Left ventricle myocardium inferior (tissue), 1 donor: ENCODE results near the gene LENG8. TPM values are rescaled to one million over a fixed set of nuclear protein-coding genes. Genes with fewer than 3 reads are reported as not detected.
A peak's percentile ranks its signal among the peaks of the same experiment; 100 is the strongest.

Source experiments
- DNase-seq: peaks from one replicate; pipeline ENCODE4 v3.0.0-alpha.2; 2020
- H3K27ac ChIP-seq: fragments of 200-600 bp; replicated peaks from 2 replicates; pipeline ENCODE4 v1.8.0; 2021
- H3K27me3 ChIP-seq: fragments of 200-600 bp; 2 replicates; pipeline ENCODE4 v1.8.0; 2021; ENCODE audit warnings: low read depth
- H3K36me3 ChIP-seq: fragments of 200-600 bp; 2 replicates; pipeline ENCODE4 v1.8.0; 2021
- H3K4me1 ChIP-seq: fragments of 200-600 bp; 2 replicates; pipeline ENCODE4 v1.8.0; 2021
- H3K4me3 ChIP-seq: fragments of 200-600 bp; 2 replicates; pipeline ENCODE4 v1.8.0; 2021; ENCODE audit warnings: mild to moderate bottlenecking, moderate library complexity
- H3K9me3 ChIP-seq: fragments of 200-600 bp; replicated peaks from 2 replicates; pipeline ENCODE4 v1.8.0; 2021
- intact Hi-C: fragments of 100-400 bp; cut with micrococcal nuclease; formaldehyde crosslinking; loops from one replicate; pipeline ENCODE4 v1.11.0; 2022
- total RNA-seq: library from RNA; stranded (reverse); fragmentation: NEBNext Ultra II Directional; extraction: Animal tissue kit (Norgen Biotek cat#: 25700); gene quantifications from one replicate; pipeline ENCODE4 v1.2.1, GENCODE V29; 2021
- TF ChIP-seq, protein P1 (sequence below): fragments of 200-600 bp; IDR thresholded peaks from 2 replicates; pipeline ENCODE4 v1.8.0; 2021; ENCODE audit warnings: antibody characterized with exemption, mild to moderate bottlenecking, borderline replicate concordance
- donor health status: DM: no; HTN: yes; CAD: no; lungs with severe emphysema.

LENG8 gene
- total RNA-seq, 1 donor from 2014 or later = 66.0 TPM

- H3K27ac ChIP-seq = peak overlapping the region; percentile 90
- no peak for DNase-seq
- TF ChIP-seq, protein P1, sequence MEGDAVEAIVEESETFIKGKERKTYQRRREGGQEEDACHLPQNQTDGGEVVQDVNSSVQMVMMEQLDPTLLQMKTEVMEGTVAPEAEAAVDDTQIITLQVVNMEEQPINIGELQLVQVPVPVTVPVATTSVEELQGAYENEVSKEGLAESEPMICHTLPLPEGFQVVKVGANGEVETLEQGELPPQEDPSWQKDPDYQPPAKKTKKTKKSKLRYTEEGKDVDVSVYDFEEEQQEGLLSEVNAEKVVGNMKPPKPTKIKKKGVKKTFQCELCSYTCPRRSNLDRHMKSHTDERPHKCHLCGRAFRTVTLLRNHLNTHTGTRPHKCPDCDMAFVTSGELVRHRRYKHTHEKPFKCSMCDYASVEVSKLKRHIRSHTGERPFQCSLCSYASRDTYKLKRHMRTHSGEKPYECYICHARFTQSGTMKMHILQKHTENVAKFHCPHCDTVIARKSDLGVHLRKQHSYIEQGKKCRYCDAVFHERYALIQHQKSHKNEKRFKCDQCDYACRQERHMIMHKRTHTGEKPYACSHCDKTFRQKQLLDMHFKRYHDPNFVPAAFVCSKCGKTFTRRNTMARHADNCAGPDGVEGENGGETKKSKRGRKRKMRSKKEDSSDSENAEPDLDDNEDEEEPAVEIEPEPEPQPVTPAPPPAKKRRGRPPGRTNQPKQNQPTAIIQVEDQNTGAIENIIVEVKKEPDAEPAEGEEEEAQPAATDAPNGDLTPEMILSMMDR = no peak
- peak overlapping the region; percentile 68 for H3K4me3 ChIP-seq
- no peaks in the 10 kb centered on the region for H3K9me3 ChIP-seq
- no peaks in the 10 kb centered on the region for H3K36me3 ChIP-seq
- H3K27me3 ChIP-seq = peaks cover 37% of the 10 kb centered on the region
- peaks cover 44% of the 10 kb centered on the region for H3K4me1 ChIP-seq
- intact Hi-C loops = no loop called here
Observed at GRCh38 chr19:54470276-54470887, 21.4 kb downstream of the LENG8 start.

GRCh38 chr19:54470991-54471782, 22.2 kb downstream of the LENG8 start:
- intact Hi-C loops = no loop called here
- no peaks in the 10 kb centered on the region for H3K9me3 ChIP-seq
- TF ChIP-seq, protein P1 = no peak
- DNase-seq = peak; percentile 52
- H3K36me3 ChIP-seq = no peaks in the 10 kb centered on the region
- H3K4me1 ChIP-seq = peaks cover 44% of the 10 kb centered on the region
- peak overlapping the region; percentile 68 for H3K4me3 ChIP-seq
- peaks cover 41% of the 10 kb centered on the region for H3K27me3 ChIP-seq
- peak overlapping the region; percentile 90 for H3K27ac ChIP-seq

GRCh38 chr19:54473071-54473891, 24.3 kb downstream of the LENG8 start, which contains the start of gene CDC42EP5:
CDC42EP5 (minus strand) TSS chr19:54473296; CDS start chr19:54465547, 7,749 bp downstream.
- intact Hi-C loops = no loop called here
- peak; percentile 82 for DNase-seq
- Histone ChIP-seq H3K4me1 (peaks cover 44% of the 10 kb centered on the region), H3K27me3 (peaks cover 43% of the 10 kb centered on the region), H3K27ac (peak within 1 kb of the TSS; percentile 89), H3K4me3 (peak within 1 kb of the TSS; percentile 67), H3K9me3 (no peaks in the 10 kb centered on the region), H3K36me3 (no peaks in the 10 kb centered on the region)
- TF ChIP-seq, protein P1 = no peak

GRCh38 chr19:54473892-54474372, 24.9 kb downstream of the LENG8 start:
- peaks cover 37% of the 10 kb centered on the region for H3K4me1 ChIP-seq
- TF ChIP-seq, protein P1 = no peak
- H3K9me3 ChIP-seq = no peaks in the 10 kb centered on the region
- intact Hi-C loops = no loop called here
- peaks cover 47% of the 10 kb centered on the region for H3K27me3 ChIP-seq
- H3K4me3 ChIP-seq = peak overlapping the region; percentile 67
- no peak for DNase-seq
- H3K36me3 ChIP-seq = no peaks in the 10 kb centered on the region
- H3K27ac ChIP-seq = peak overlapping the region; percentile 89

DNA sequence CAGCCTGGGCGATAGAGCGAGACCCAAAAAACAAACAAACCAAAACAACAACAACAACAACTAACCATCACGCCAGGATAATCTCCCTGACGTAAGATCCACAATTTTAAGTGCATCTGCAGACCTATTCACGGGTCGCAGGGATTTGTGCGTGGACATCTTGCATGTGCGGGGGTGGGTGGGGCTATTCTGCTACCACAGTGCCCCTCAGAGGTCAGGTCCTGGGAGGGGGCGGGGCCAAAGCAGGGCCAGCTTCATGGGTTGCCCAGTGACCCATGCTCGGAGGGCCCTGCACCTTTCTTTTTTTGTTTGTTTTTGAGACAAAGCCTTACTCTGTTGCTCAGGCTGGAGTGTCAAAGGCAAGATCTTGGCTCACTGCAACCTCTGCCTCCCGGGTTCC, 26.7 kb downstream of the LENG8 start:
- H3K27me3 ChIP-seq = peaks cover 42% of the 10 kb centered on the region

More for the DNA sequence above, 26.7 kb downstream of the LENG8 start:
- Histone ChIP-seq H3K4me3 (no peak overlapping the region), H3K9me3 (no peaks in the 10 kb centered on the region), H3K36me3 (no peaks in the 10 kb centered on the region), H3K4me1 (peaks cover 21% of the 10 kb centered on the region), H3K27ac (no peak overlapping the region)
- intact Hi-C loops = no loop called here
- DNase-seq = no peak
- TF ChIP-seq, protein P1 = no peak
